K562 (cell line): Measurements from ENCODE around the gene HARS1. TPM values are rescaled to one million over a fixed set of nuclear protein-coding genes. Genes with fewer than 3 reads are reported as not detected.
A peak's percentile ranks its signal among the peaks of the same experiment; 100 is the strongest.

Source experiments
- EP300 ChIP-seq: IDR thresholded peaks from 2 replicates; pipeline ENCODE4 v1.6.1; 2012; ENCODE audit warnings: low read length, improper control_type of control experiment
- EP400 ChIP-seq: fragments of 450-650 bp; IDR thresholded peaks from 2 replicates; pipeline ENCODE4 v1.6.1; 2017; ENCODE audit warnings: antibody characterized with exemption, mild to moderate bottlenecking, moderate library complexity
- ETS1 ChIP-seq: conservative IDR thresholded peaks from 2 replicates; pipeline ENCODE4 v1.6.1; 2011; ENCODE audit warnings: low read depth, mild to moderate bottlenecking, low read length; ENCODE audit not compliant: control insufficient read depth
- FOXP1 ChIP-seq: sonication (generic); formaldehyde crosslinking; IDR thresholded peaks from 2 replicates; pipeline ENCODE4 v1.8.0; 2022; ENCODE audit warnings: mild to moderate bottlenecking, missing genetic modification reagents
- GATAD2A ChIP-seq: fragments of 450-650 bp; IDR thresholded peaks from 2 replicates; pipeline ENCODE4 v1.6.1; 2017
- KDM4B ChIP-seq, 2 experiments: fragments of 450-650 bp in 1 of 2; sonication (generic) in 1 of 2; IDR thresholded peaks; 2 replicates each; pipeline ENCODE4 v1.6.1; 2016 to 2017; ENCODE audit warnings: borderline replicate concordance in 2 of 2, antibody characterized with exemption in 1 of 2, low read depth in 1 of 2, mild to moderate bottlenecking in 1 of 2
- THAP7 ChIP-seq: fragments of 250-450 bp; sonication (Bioruptor Pico); IDR thresholded peaks from 2 replicates; pipeline ENCODE4 v1.5.0; 2021
- TRIM24 ChIP-seq, 2 experiments: fragments of 450-650 bp; IDR thresholded peaks; 2 replicates each; pipeline ENCODE4 v1.6.1; 2016
- ZNF311 ChIP-seq: fragments of 250-450 bp; sonication (Bioruptor Pico); IDR thresholded peaks from 2 replicates; pipeline ENCODE4 v1.4.0; 2020; ENCODE audit warnings: mild to moderate bottlenecking, moderate library complexity
- ZNF518B ChIP-seq: fragments of 250-450 bp; sonication (Bioruptor Pico); IDR thresholded peaks from 2 replicates; pipeline ENCODE4 v1.5.0; 2021; ENCODE audit warnings: mild to moderate bottlenecking, moderate library complexity
- polyA plus RNA-seq, 8 experiments: library from polyadenylated mRNA; depleted of rRNA in 4 of 8; stranded (reverse) in 5 of 8; unstranded in 3 of 8; fragments of >200 nt; fragmentation: Nextera tagmentation in 2 of 8; fragmentation: Illumina TruSeq in 1 of 8; extraction: Ambion mirVana in 2 of 8; extraction: Trizol in 1 of 8; gene quantifications; 2 replicates each; pipeline versions ENCODE4 v1.2.1 to v1.2.3, GENCODE V29; 2011 to 2014; ENCODE audit warnings: inconsistent platforms in 1 of 8, missing spikeins in 1 of 8
- total RNA-seq, 7 experiments: library from RNA; depleted of rRNA in 6 of 7; stranded (reverse); fragments of >200 nt in 6 of 7; fragmentation: Illumina TruSeq in 2 of 7; extraction: Trizol in 2 of 7; gene quantifications; 2 replicates each; pipeline versions ENCODE4 v1.2.1 to v1.2.3, GENCODE V29; 2011 to 2021; ENCODE audit warnings: low replicate concordance in 1 of 7
- TF ChIP-seq, protein P1 (sequence below): fragments of 250-450 bp; sonication (Bioruptor Pico); IDR thresholded peaks from 2 replicates; pipeline ENCODE4 v1.5.1; 2021; ENCODE audit warnings: mild to moderate bottlenecking
- TF ChIP-seq, protein P2 (sequence below), 2 experiments: IDR thresholded peaks; 2 replicates each; pipeline ENCODE4 v1.6.1; 2011; ENCODE audit warnings: borderline replicate concordance in 1 of 2, control low read depth in 1 of 2, low read depth in 1 of 2, low read length in 1 of 2, mild to moderate bottlenecking in 1 of 2, mixed read lengths in 1 of 2, moderate library complexity in 1 of 2; ENCODE audit not compliant: insufficient read depth in 1 of 2, insufficient read length in 1 of 2, poor library complexity in 1 of 2, severe bottlenecking in 1 of 2; ENCODE audit errors: extremely low read depth in 1 of 2
- TF ChIP-seq, protein P3 (sequence below): fragments of 450-650 bp; IDR thresholded peaks from 2 replicates; pipeline ENCODE4 v1.6.1; 2016; ENCODE audit warnings: antibody characterized with exemption
- TF ChIP-seq, protein P4 (sequence below): sonication (generic); formaldehyde crosslinking; IDR thresholded peaks from 2 replicates; pipeline ENCODE4 v1.9.0; 2022; ENCODE audit warnings: mild to moderate bottlenecking, missing genetic modification reagents

HARS1 gene
- total and polyA plus RNA-seq, 9 of the 15 experiments (the other 6 are each of a cell fraction or from before 2014, with no cell fraction given): 13.5 to 88.5 (median 75.2) TPM

GRCh38 chr5:140690941-140691924 lies at the start of gene HARS1, which contains the start of gene HARS2 (continued):
- TF ChIP-seq ETS1: peak; percentile 65; the same call in 1 of the 2 replicates
- TF ChIP-seq GATAD2A: no peak
- peak; percentile 51; the same call in 1 of the 2 replicates for TF ChIP-seq EP300
- no peak for TF ChIP-seq THAP7 (CRISPR knock-in tag)
- TF ChIP-seq, protein P1, sequence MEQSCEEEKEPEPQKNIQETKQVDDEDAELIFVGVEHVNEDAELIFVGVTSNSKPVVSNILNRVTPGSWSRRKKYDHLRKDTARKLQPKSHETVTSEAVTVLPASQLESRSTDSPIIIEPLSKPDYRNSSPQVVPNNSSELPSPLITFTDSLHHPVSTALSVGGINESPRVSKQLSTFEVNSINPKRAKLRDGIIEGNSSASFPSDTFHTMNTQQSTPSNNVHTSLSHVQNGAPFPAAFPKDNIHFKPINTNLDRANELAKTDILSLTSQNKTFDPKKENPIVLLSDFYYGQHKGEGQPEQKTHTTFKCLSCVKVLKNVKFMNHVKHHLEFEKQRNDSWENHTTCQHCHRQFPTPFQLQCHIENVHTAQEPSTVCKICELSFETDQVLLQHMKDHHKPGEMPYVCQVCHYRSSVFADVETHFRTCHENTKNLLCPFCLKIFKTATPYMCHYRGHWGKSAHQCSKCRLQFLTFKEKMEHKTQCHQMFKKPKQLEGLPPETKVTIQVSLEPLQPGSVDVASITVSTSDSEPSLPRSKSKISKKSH: no peak
- peak; percentile 95 for TF ChIP-seq EP400
- peak; percentile 41 to 64; a peak in 2 of 4 replicates for TF ChIP-seq TRIM24 (IDR thresholded peaks at IDR 0.05)
- no peak for TF ChIP-seq ZNF518B (CRISPR knock-in tag)
- TF ChIP-seq, protein P2, sequence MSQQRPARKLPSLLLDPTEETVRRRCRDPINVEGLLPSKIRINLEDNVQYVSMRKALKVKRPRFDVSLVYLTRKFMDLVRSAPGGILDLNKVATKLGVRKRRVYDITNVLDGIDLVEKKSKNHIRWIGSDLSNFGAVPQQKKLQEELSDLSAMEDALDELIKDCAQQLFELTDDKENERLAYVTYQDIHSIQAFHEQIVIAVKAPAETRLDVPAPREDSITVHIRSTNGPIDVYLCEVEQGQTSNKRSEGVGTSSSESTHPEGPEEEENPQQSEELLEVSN (IDR thresholded peaks at IDR 0.05; ENCODE audit: borderline replicate concordance in 1 of 2, extremely low read depth in 1 of 2, insufficient read depth in 1 of 2, insufficient read length in 1 of 2, low read depth in 1 of 2, low read length in 1 of 2, poor library complexity in 1 of 2, severe bottlenecking in 1 of 2): peak; percentile 66 to 79
- TF ChIP-seq, protein P3, sequence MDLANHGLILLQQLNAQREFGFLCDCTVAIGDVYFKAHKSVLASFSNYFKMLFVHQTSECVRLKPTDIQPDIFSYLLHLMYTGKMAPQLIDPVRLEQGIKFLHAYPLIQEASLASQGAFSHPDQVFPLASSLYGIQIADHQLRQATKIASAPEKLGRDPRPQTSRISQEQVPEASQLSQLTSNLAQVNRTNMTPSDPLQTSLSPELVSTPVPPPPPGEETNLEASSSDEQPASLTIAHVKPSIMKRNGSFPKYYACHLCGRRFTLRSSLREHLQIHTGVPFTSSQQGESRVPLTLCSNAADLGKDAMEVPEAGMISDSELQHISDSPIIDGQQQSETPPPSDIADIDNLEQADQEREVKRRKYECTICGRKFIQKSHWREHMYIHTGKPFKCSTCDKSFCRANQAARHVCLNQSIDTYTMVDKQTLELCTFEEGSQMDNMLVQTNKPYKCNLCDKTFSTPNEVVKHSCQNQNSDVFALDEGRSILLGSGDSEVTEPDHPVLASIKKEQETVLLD: peak; percentile 65; the same call in 1 of the 2 replicates
- TF ChIP-seq, protein P4, sequence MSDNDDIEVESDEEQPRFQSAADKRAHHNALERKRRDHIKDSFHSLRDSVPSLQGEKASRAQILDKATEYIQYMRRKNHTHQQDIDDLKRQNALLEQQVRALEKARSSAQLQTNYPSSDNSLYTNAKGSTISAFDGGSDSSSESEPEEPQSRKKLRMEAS (CRISPR knock-in tag): peak; percentile 88
- TF ChIP-seq ZNF311 (CRISPR knock-in tag): no peak
- TF ChIP-seq FOXP1 (CRISPR knock-in tag): peak; percentile 77; the same call in 1 of the 2 replicates
- peak in 1 of 2 experiments; percentile 74; a peak in 2 of 4 replicates for TF ChIP-seq KDM4B (IDR thresholded peaks at IDR 0.05; ENCODE audit: borderline replicate concordance in 2 of 2, low read depth in 1 of 2)
